Glomerular endothelial cell (primary cell): ENCODE results near the gene SH2D5. TPM values are rescaled to one million over a fixed set of nuclear protein-coding genes. Genes with fewer than 3 reads are reported as not detected.

Experiments
- DNase-seq: peaks from one replicate; pipeline ENCODE4 v3.0.0-alpha.2; 2011; ENCODE audit warnings: low read depth, low spot score; ENCODE audit errors: extremely low read depth
- total RNA-seq: library from RNA; depleted of rRNA; stranded (reverse); fragments of >200 nt; gene quantifications from 2 replicates; pipeline ENCODE4 v1.2.3, GENCODE V29; 2015

Gene SH2D5
- total RNA-seq, result 2.3 and 3.2 TPM in 2 replicates

- DNase-seq, result peak; percentile 73
Measured at GRCh38 chr1:20732588-20733359, at the start of gene SH2D5. SH2D5 (minus strand) TSS chr1:20732703; CDS start chr1:20728044, 4,659 bp downstream.

DNA sequence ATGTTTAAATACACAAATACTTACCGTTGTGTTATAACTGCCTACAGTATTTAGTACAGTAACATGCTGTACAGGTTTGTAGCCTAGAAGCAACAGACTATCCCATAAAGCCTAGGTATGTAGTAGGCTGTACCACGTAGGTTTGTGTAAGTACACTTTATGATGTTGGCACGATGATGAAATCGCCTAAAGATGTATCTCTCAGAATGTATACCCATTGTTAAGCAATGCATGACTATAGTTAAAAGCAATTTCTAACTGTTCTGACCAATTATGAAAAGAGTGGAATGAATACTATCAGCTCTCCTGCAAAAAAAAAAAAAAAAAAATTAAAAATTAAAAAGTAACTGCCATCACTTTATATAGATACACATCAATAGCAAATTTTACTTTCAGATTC lies 43.2 kb upstream of the SH2D5 start:
- DNase-seq, result no peak

DNA sequence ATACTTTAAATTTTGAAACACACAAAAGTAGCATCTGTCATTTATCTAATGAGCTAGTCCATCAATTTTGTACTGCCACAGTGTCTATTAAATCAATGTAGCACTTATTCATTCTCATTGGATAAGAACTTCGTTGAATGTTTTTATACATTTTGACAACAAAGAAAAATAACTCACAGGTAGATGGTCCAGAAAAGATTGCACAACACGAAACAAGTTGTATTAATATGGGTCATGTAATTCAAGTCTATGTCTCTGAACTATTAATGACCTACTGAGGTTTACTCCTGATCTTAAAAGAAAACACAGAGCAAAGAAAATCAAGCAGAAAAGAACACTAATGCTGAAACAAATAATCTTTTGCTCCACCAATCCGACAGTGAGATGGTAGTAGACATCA lies 39.3 kb upstream of the SH2D5 start:
- no peak for DNase-seq

DNA sequence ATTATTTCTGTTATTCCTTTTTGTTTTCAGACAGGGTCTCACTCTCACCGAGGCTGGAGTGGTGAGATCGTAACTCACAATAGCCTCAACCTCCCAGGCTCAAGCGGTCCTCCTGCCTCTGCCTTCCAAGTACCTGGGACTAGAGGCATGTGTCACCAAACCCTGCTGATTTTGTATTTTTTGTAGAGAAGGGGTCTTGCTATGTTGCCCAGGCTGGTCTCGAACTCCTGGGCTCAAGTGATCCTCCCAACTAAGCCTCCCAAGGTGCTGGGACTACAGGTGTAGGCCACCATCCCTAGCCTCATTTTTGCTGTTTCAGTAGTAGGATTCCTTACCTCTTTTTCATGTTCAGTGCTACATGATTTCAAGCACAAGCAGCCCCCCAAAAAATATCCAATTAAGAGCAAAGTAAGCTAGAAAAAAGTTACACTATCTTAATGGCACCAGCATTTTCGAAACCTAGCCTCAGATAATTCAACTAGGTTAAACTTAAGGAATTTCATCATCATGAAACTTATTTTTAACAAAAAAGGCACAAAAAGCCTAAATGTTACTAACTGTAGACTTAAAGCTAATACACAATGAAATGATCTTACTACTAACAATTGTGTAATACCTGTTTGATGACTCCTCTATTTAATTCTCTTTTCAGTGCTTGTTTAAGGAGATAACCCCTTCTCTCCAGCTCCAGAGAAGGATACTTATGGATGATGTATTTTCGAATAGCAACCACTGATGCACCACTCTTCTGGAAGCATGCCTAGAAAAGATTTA lies 38.0 kb upstream of the SH2D5 start:
- DNase-seq, result no peak

- no peak for DNase-seq
Measured at GRCh38 chr1:20767271-20767670, 34.8 kb upstream of the SH2D5 start.

DNA sequence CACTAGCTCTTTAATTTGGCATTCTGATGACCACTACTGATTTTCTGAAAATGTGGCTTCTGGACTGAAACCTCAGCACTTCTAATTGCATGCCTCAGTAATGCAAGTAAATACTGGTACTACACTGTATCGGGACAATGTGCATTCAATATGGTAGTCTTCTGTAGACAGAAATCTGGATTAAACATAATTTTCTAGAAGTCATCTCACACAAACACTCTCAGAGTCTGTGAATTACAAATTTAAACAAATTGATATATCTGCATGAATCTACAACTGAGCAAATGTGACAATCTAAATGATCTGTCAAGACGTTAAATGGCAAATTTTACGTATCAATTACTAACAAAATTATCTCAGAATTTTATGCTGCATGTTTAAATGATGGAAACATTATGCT lies 30.9 kb upstream of the SH2D5 start:
- no peak for DNase-seq

GRCh38 chr1:20760322-20760721 lies 27.8 kb upstream of the SH2D5 start:
- no peak for DNase-seq

DNA sequence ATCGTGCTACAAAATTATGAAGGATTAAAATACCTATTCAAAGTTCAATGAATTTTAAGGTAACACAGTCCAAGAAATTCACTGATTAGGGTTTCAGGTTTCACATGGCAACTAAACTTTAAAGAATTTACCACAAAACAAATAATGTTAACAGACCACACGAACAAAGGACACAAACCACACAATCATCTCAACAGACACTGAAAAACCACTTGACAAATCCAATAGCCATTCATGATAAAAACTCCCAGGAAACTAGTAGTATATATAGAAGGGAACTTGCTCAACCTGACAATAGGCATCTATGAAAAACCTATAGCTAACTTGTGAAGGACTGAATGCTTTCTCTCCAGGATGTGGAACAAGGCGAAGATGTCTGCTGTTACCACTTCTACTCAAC lies 21.1 kb upstream of the SH2D5 start:
- DNase-seq, result no peak

DNA sequence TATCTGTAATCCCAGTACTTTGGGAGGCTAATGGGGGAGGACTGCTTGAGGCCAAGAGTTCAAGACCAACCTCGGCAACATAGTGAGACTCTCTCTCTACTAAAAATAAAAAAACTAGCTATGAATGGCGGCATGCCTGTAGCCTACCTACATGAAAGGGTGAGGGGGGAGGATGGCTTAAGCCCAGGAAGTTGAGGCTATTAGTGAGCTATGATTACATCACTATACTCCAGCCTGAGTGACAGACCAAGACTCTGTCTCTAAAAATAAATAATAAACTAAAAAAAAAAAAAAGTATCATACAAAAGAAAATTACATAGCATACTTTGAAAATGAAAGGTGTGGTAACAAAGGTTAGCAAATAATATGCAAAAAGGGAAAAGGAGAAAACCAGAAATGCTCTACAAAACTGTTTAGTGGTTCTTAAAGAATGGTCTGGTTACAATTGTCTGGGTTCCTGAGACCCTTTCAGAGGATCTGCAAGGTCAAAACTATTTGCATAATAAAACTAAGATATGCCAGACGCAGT lies 19.0 kb upstream of the SH2D5 start:
- DNase-seq, result no peak

GRCh38 chr1:20742671-20743070 lies 10.2 kb upstream of the SH2D5 start:
- DNase-seq, result no peak

GRCh38 chr1:20740781-20741180 lies 8.3 kb upstream of the SH2D5 start:
- no peak for DNase-seq

DNA sequence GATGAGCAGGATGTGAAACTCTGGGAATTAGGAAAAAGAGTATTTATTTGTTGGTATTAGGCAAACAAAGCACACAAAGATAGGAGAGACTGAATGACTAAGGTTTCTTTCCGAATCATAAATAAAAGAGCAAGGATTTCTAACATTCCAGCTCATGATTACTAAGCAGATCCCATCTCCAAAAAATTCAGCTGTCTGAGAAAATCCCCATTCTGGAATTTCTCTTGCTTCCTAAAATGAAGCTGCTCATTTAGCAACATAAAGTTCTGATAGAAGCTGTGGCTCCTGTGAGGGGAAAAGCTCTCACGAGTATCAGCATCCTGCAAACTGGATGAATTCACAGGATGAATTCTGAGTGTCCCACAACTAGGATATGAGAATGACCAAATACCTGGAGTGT lies 6.7 kb upstream of the SH2D5 start:
- no peak for DNase-seq

DNA sequence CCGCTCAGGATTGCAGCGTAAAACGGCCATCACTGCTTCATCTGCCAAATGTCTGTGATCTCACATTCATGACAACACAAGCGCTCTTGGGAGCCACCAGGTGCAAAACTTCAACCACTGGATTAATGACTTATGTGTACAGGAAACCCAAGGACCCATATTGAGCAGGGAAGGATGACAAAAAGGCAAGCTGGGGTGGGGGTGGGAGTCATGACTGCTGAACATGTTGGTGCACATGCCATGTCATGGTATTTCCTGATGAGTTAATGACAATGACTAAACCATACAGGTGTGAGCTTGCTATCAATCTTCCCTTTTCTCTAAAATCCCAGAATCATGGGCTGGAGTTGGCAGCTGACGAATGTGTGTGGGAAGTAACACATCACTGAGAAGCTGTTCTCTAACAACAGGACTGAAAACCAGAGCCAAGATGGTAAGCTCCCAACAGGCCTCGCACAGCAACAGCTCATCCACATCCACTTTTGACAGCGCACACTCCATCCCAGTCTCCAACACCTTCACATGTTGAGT lies 3.1 kb upstream of the SH2D5 start:
- DNase-seq, result no peak

DNA sequence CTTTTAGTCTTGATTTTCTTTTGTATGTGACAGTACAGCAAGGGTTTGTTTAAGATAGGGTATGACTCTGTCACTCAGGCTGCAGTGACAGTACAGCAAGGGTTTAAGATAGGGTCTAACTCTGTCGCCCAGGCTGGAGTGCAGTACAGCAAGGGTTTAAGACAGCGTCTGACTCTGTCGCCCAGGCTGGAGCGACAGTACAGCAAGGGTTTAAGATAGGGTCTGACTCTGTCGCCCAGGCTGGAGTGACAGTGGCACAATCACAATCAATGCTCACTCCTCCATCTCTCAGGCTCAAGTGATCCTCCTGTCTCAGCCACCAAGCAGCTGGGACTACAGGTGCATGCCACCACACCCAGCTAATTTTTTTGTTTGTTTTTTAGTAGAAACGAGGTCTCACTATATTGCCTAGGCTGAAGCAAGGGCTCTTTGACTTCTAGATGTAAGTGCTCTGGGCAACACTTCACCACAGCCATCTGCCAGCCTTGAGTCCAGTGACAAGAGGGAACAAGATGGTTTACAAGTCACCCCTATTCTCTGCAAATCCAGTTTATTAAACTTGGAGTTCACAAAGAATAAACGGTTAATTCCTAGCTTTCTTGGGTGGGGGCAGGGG lies 965 bp upstream of the SH2D5 start:
- DNase-seq, result no peak

DNA sequence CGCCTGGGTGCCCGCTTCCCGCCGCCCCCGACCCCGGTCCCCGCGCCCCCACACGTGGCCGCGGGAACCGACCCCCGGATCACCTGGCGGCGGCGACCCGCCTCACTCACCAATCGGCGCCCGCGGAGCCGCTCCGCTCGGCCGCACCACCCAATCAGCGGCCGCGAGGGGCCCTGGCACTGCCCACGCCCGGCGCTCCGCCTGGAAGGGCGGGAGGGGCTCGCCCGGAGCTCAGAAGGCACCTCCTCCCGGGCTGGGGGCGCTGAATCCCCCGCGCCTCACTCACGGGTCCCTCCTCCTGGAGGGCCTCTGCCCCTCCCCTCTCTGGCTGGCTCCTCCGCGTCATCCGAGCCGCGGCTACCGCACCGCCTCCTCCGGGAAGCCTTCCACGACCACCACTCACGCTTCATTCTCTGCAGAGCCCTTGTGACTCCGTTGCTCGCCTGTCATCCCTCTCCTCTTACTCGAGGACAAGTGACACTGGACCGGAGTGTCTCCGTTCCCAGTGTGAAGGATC lies 374 bp downstream of the SH2D5 start:
- DNase-seq, result no peak

GRCh38 chr1:20731057-20731991 lies 1.2 kb downstream of the SH2D5 start:
- DNase-seq, result no peak

GRCh38 chr1:20730690-20731056 lies 1.8 kb downstream of the SH2D5 start:
- DNase-seq, result no peak

GRCh38 chr1:20729990-20730689 lies 2.4 kb downstream of the SH2D5 start:
- DNase-seq, result no peak

GRCh38 chr1:20729155-20729931 lies 3.2 kb downstream of the SH2D5 start:
- no peak for DNase-seq
